Endothelial cell of umbilical vein (primary cell): ENCODE measurements around the gene DGKD. TPM values are rescaled to one million over a fixed set of nuclear protein-coding genes. Genes with fewer than 3 reads are reported as not detected.

ENCODE experiments used
- BruUV-seq: library from RNA; stranded (reverse); fragments of 400-500 nt; replicated peaks from 2 replicates; lab custom pipeline; 2021; lab: Mats Ljungman, UMichigan
- CTCF ChIA-PET: fragments of 300-600, 350-600 bp; sonication (Branson Sonifier 250); formaldehyde crosslinking; loops from one replicate; lab custom pipeline; 2021; ENCODE audit warnings: antibody characterized with exemption, inconsistent platforms; lab: Charles Lee
- POLR2A ChIA-PET: fragments of 300-600, 350-600 bp; sonication (Branson Sonifier 250); formaldehyde crosslinking; loops from one replicate; lab custom pipeline; 2021; ENCODE audit warnings: antibody characterized with exemption, inconsistent platforms; lab: Charles Lee
- DNase-seq: peaks from one replicate; pipeline ENCODE4 v3.0.0-alpha.2; 2011; ENCODE audit warnings: low read depth, low spot score
- FAIRE-seq: peaks from 2 replicates; lab custom pipeline; 2011; peaks lifted over from hg19 to GRCh38; lab: Jason Lieb, UNC
- H2AFZ ChIP-seq: 2 replicates; pipeline ENCODE4 v1.6.0; 2012; ENCODE audit warnings: low read depth, low read length, control low read depth, inconsistent platforms
- H3K27ac ChIP-seq: 2 replicates; pipeline ENCODE4 v1.5.1; 2011; ENCODE audit warnings: low read depth, mild to moderate bottlenecking, control low read depth, low read length, moderate library complexity; ENCODE audit not compliant: insufficient read depth
- H3K27me3 ChIP-seq, 2 experiments: 2 replicates each; pipeline versions ENCODE4 v1.6.0 to v1.6.1; 2011; ENCODE audit warnings: low read length in 2 of 2, mixed read lengths in 1 of 2; ENCODE audit not compliant: control insufficient read depth in 2 of 2, insufficient read depth in 2 of 2
- H3K36me3 ChIP-seq, 2 experiments: 2 replicates in 1 of 2; 3 replicates in 1 of 2; pipeline ENCODE4 v1.5.1; 2011; ENCODE audit warnings: low read length in 2 of 2, mild to moderate bottlenecking in 1 of 2, moderate library complexity in 1 of 2; ENCODE audit not compliant: control insufficient read depth in 2 of 2, insufficient read depth in 2 of 2; ENCODE audit errors: extremely low read depth in 1 of 2
- H3K4me1 ChIP-seq: 3 replicates; pipeline ENCODE4 v1.5.1; 2011; ENCODE audit warnings: mild to moderate bottlenecking, low read length; ENCODE audit not compliant: control insufficient read depth, insufficient read depth; ENCODE audit errors: extremely low read depth
- H3K4me2 ChIP-seq: 2 replicates; pipeline ENCODE4 v1.6.1; 2011; ENCODE audit warnings: low read length, control low read depth, mixed read lengths; ENCODE audit not compliant: insufficient read depth
- H3K4me3 ChIP-seq, 3 experiments: fragments of 200-600 bp in 1 of 3; sonication (generic), shearing (Covaris generic) in 1 of 3; replicated peaks in 1 of 3; 2 replicates each; pipeline ENCODE4 v1.5.1; 2011 to 2016; ENCODE audit warnings: control low read depth in 3 of 3, low read length in 3 of 3, mild to moderate bottlenecking in 2 of 3, inconsistent platforms in 1 of 3, low read depth in 1 of 3, moderate library complexity in 1 of 3; ENCODE audit not compliant: insufficient read depth in 1 of 3
- H3K79me2 ChIP-seq: 2 replicates; pipeline ENCODE4 v1.6.0; 2012; ENCODE audit warnings: low read length, inconsistent platforms; ENCODE audit not compliant: control insufficient read depth, insufficient read depth
- H3K9ac ChIP-seq: replicated peaks from 2 replicates; pipeline ENCODE3; 2011; ENCODE audit warnings: low read length, control low read depth; ENCODE audit not compliant: insufficient read depth; ENCODE audit errors: extremely low read depth
- H3K9me1 ChIP-seq: replicated peaks from 3 replicates; pipeline ENCODE4 v1.6.0; 2011; ENCODE audit warnings: mild to moderate bottlenecking, low read length; ENCODE audit not compliant: control insufficient read depth, insufficient read depth; ENCODE audit errors: extremely low read depth
- H3K9me3 ChIP-seq: replicated peaks from 2 replicates; pipeline ENCODE4 v1.5.1; 2012; ENCODE audit warnings: low read length, inconsistent platforms; ENCODE audit not compliant: control insufficient read depth, insufficient read depth
- H4K20me1 ChIP-seq: replicated peaks from 2 replicates; pipeline ENCODE3; 2011; ENCODE audit warnings: mild to moderate bottlenecking, low read length; ENCODE audit not compliant: control insufficient read depth, insufficient read depth; ENCODE audit errors: extremely low read depth
- CTCF ChIP-seq, 2 donors: IDR thresholded peaks; 1 replicate in 1 of 2; 2 replicates in 1 of 2; pipeline ENCODE4 v1.5.1; 2011; ENCODE audit warnings: low read length in 2 of 2, mild to moderate bottlenecking in 2 of 2, moderate library complexity in 2 of 2, control low read depth in 1 of 2, inconsistent platforms in 1 of 2, low read depth in 1 of 2; ENCODE audit not compliant: insufficient read depth in 1 of 2; ENCODE audit errors: extremely low read depth in 1 of 2
- EZH2 ChIP-seq: IDR thresholded peaks from 2 replicates; pipeline ENCODE4 v1.6.1; 2012; ENCODE audit warnings: borderline replicate concordance, low read depth, mild to moderate bottlenecking, moderate library complexity, low read length, inconsistent platforms; ENCODE audit not compliant: severe bottlenecking
- FOS ChIP-seq: IDR thresholded peaks from 2 replicates; pipeline ENCODE4 v1.6.1; 2011; ENCODE audit warnings: mild to moderate bottlenecking, low read length, moderate library complexity, borderline replicate concordance; ENCODE audit not compliant: insufficient read depth
- GATA2 ChIP-seq: IDR thresholded peaks from 2 replicates; pipeline ENCODE4 v1.7.0; 2011; ENCODE audit warnings: low read depth, mild to moderate bottlenecking, moderate library complexity, mixed read lengths, low read length; ENCODE audit not compliant: insufficient read length, insufficient read depth
- JUN ChIP-seq: IDR thresholded peaks from 2 replicates; pipeline ENCODE4 v1.6.1; 2011; ENCODE audit warnings: borderline replicate concordance, low read depth; ENCODE audit not compliant: insufficient read length, insufficient read depth
- MAX ChIP-seq: IDR thresholded peaks from 2 replicates; pipeline ENCODE4 v1.6.1; 2011; ENCODE audit not compliant: insufficient read depth, insufficient read length
- MYC ChIP-seq: IDR thresholded peaks from one replicate; pipeline ENCODE4 v1.6.1; 2011; ENCODE audit warnings: mild to moderate bottlenecking, low read depth, low read length
- POLR2A ChIP-seq: IDR thresholded peaks from 2 replicates; pipeline ENCODE4 v1.6.1; 2012; ENCODE audit warnings: low read depth, mild to moderate bottlenecking, control low read depth, low read length
- POLR2AphosphoS5 ChIP-seq: IDR thresholded peaks from 2 replicates; pipeline ENCODE4 v1.6.1; 2012; ENCODE audit warnings: low read depth, mild to moderate bottlenecking, control low read depth, low read length, moderate library complexity; ENCODE audit not compliant: insufficient read depth
- dilution Hi-C: fragments of 300-500 bp; cut with MboI; formaldehyde crosslinking; loops from one replicate; pipeline ENCODE4 v1.15.0; 2019; ENCODE audit warnings: low sequenced_read_pairs; ENCODE audit not compliant: extremely low pct_ligation_motif_present
- intact Hi-C: fragments of 100-400 bp; cut with micrococcal nuclease; formaldehyde crosslinking; loops from one replicate; pipeline ENCODE4 v1.10.0; 2022
- polyA plus RNA-seq, 4 experiments: library from polyadenylated mRNA; depleted of rRNA in 3 of 4; stranded (reverse) in 3 of 4; unstranded in 1 of 4; fragments of >200 nt; gene quantifications; 2 replicates each; pipeline versions ENCODE4 v1.2.1 to v1.2.3, GENCODE V29; 2011 to 2012; ENCODE audit warnings: missing spikeins in 1 of 4
- total RNA-seq: library from RNA; stranded (reverse); gene quantifications from 2 replicates; pipeline ENCODE4 v1.2.3, GENCODE V29; 2021

The DGKD gene
- total and polyA plus RNA-seq, 2 donors (not counting 3 experiments of a cell fraction or from before 2014, with no cell fraction given): 10.8 to 36.6 TPM

GRCh38 chr2:233470839-233471238, 116.5 kb downstream of the DGKD start:
- intact Hi-C loops (no loop called here), dilution Hi-C loops (no loop called here)
- H3K4me2 ChIP-seq: no peak overlapping the region
- DNase-seq (no peak), FAIRE-seq (no peak)
- peaks cover 0 to 6% of the 10 kb centered on the region in 2 experiments for H3K36me3 ChIP-seq
- no peak overlapping the region for H3K9ac ChIP-seq
- H3K4me3 ChIP-seq: no peak overlapping the region
- no peaks in the 10 kb centered on the region for H3K27me3 ChIP-seq
- TF ChIP-seq POLR2AphosphoS5: no peak
- no peak for TF ChIP-seq FOS
- no peak for TF ChIP-seq CTCF (IDR thresholded peaks at IDR 0.05; ENCODE audit: extremely low read depth in 1 of 2, insufficient read depth in 1 of 2, low read depth in 1 of 2, low read length in 2 of 2)
- no peak for TF ChIP-seq MAX
- TF ChIP-seq MYC: no peak
- no peak for TF ChIP-seq EZH2
- no peak for TF ChIP-seq POLR2A
- TF ChIP-seq JUN: no peak
- TF ChIP-seq GATA2: no peak
- no peaks in the 10 kb centered on the region for H3K9me3 ChIP-seq
- no peaks in the 10 kb centered on the region for H3K79me2 ChIP-seq
- no peaks in the 10 kb centered on the region for H4K20me1 ChIP-seq
- ChIA-PET CTCF (no interaction called here), POLR2A (no interaction called here)
- no peak overlapping the region for H2AFZ ChIP-seq
- BruUV-seq: no TSS peak
- H3K27ac ChIP-seq: no peak overlapping the region
- no peaks in the 10 kb centered on the region for H3K9me1 ChIP-seq
- no peaks in the 10 kb centered on the region for H3K4me1 ChIP-seq
